SK-N-MC (cell line): ENCODE results near the gene DLG2.

ENCODE experiments used
- EZH2 ChIP-seq: fragments of 200-600 bp; sonication (generic); IDR thresholded peaks from one replicate; pipeline ENCODE4 v1.6.1; 2017; ENCODE audit warnings: antibody characterized with exemption
- FOXP2 ChIP-seq: optimal IDR thresholded peaks from 2 replicates; pipeline ENCODE3; 2011; ENCODE audit warnings: mild to moderate bottlenecking, moderate library complexity; ENCODE audit not compliant: insufficient read depth; ENCODE audit errors: extremely low read length, control extremely low read depth
- POLR2AphosphoS5 ChIP-seq: IDR thresholded peaks from 2 replicates; pipeline ENCODE4 v1.6.1; 2012; ENCODE audit warnings: mild to moderate bottlenecking, low read depth, low read length, borderline replicate concordance

- TF ChIP-seq EZH2 (no peak), POLR2AphosphoS5 (no peak), FOXP2 (no peak)
These were observed 1392.5 kb downstream of the DLG2 start for GRCh38 chr11:84234462-84235202.
